Colonic mucosa (tissue), 4 donors: ENCODE data around the gene MTURN. TPM values are rescaled to one million over a fixed set of nuclear protein-coding genes. Genes with fewer than 3 reads are reported as not detected.

Experiments
- DNase-seq: peaks from one replicate; pipeline ENCODE4 v3.0.0-alpha.2; 2020
- H3K27ac ChIP-seq: fragments of 200-600 bp; one replicate; pipeline ENCODE4 v1.8.0; 2021
- H3K27me3 ChIP-seq: fragments of 200-600 bp; one replicate; pipeline ENCODE4 v1.8.0; 2021
- H3K36me3 ChIP-seq: fragments of 200-600 bp; one replicate; pipeline ENCODE4 v1.8.0; 2021
- H3K4me1 ChIP-seq: fragments of 200-600 bp; one replicate; pipeline ENCODE4 v1.8.0; 2021; ENCODE audit warnings: mild to moderate bottlenecking
- H3K4me3 ChIP-seq: fragments of 200-600 bp; one replicate; pipeline ENCODE4 v1.8.0; 2021
- H3K9ac ChIP-seq, 2 donors: one replicate each; pipeline ENCODE4 v1.7.0; 2013; ENCODE audit warnings: control low read depth in 2 of 2, low read depth in 2 of 2, low read length in 2 of 2
- H3K9me3 ChIP-seq: fragments of 200-600 bp; one replicate; pipeline ENCODE4 v1.8.0; 2021
- intact Hi-C: fragments of 100-400 bp; cut with DNase I; formaldehyde crosslinking; loops from one replicate; pipeline ENCODE4 v1.14.1; 2022
- total RNA-seq, 2 donors: library from RNA; stranded (reverse); fragmentation: NEBNext Ultra II Directional in 1 of 2; extraction: Animal tissue kit (Norgen Biotek cat#: 25700) in 1 of 2; gene quantifications; one replicate each; pipeline ENCODE4 v1.2.1, GENCODE V29; 2021
- TF ChIP-seq, protein P1 (sequence below): fragments of 200-600 bp; IDR thresholded peaks from one replicate; pipeline ENCODE4 v1.8.0; 2022; ENCODE audit warnings: antibody characterized with exemption, mild to moderate bottlenecking
- donor health status: healthy.
- donor health status: DM: no; HTN: no; CAD: no.
- donor health status: DM: no; HTN: no; CAD: no.

The MTURN gene
- total RNA-seq, 2 donors from 2014 or later, result 8.0 to 10.8 TPM

DNA sequence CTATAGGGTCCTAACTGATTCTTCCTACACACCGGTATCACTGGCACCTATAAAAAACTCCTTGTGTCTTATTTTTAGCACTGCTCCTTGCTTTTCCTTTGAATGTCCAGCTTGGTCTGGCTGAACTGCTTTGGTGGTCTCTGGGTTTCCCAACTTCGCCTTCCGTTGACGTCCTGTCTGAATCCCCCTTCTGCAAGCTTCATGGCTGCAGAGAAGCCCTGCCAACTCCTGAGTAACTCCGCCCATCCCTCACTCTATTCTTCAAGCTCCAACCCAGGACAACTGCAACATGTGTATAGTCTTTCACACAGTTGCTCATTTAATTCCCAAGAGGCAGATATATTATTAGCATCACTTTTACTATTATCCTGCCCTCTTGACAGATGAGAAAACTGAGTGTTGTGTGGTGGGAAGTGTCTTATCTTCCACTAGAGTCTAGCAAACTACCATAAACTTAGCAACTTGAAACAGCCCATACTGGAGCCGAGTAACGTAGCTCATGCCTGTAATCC, 40.9 kb downstream of the MTURN start:
- DNase-seq, result no peak
- Histone ChIP-seq H3K9ac (no peak overlapping the region), H3K27me3 (no peaks in the 10 kb centered on the region), H3K4me1 (no peaks in the 10 kb centered on the region), H3K9me3 (no peaks in the 10 kb centered on the region), H3K27ac (no peak overlapping the region), H3K36me3 (no peaks in the 10 kb centered on the region), H3K4me3 (no peak overlapping the region)
- TF ChIP-seq, protein P1, sequence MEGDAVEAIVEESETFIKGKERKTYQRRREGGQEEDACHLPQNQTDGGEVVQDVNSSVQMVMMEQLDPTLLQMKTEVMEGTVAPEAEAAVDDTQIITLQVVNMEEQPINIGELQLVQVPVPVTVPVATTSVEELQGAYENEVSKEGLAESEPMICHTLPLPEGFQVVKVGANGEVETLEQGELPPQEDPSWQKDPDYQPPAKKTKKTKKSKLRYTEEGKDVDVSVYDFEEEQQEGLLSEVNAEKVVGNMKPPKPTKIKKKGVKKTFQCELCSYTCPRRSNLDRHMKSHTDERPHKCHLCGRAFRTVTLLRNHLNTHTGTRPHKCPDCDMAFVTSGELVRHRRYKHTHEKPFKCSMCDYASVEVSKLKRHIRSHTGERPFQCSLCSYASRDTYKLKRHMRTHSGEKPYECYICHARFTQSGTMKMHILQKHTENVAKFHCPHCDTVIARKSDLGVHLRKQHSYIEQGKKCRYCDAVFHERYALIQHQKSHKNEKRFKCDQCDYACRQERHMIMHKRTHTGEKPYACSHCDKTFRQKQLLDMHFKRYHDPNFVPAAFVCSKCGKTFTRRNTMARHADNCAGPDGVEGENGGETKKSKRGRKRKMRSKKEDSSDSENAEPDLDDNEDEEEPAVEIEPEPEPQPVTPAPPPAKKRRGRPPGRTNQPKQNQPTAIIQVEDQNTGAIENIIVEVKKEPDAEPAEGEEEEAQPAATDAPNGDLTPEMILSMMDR, result no peak
- intact Hi-C loops, result no loop called here

DNA sequence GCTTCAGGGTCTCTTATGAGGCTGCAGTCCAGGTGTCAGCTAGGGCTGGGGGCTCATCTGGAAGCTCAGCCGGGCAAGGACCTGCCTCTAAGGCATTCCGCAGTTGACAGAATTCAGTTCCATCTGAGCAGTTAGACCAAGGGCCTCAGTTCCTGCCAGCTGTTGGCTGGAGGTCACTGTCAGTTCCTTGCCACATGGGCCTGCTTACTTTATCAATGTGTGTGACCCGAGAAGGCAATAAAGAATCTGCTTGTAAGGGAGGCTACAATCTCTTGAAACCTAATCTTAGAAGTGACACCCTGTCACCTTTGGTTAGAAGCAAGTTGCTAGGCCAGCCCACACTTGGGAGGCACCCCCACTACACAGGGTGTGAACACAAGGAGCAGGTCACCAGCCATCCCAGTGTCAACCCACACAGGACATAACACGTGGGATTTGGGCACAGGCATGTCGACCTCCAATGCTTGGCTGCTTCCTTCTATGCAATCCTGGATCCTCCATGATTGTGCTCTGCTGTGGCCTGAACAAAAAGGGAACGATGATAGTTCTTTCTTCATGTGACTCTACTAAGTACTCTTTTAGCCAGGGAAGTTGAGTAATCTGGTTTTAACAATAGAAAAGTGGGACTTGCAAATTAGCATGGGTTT, 41.8 kb downstream of the MTURN start:
- Histone ChIP-seq H3K27me3 (no peaks in the 10 kb centered on the region), H3K9me3 (no peaks in the 10 kb centered on the region), H3K4me1 (no peaks in the 10 kb centered on the region), H3K9ac (no peak overlapping the region), H3K36me3 (no peaks in the 10 kb centered on the region), H3K27ac (no peak overlapping the region), H3K4me3 (no peak overlapping the region)
- TF ChIP-seq, protein P1, result no peak
- DNase-seq, result no peak
- intact Hi-C loops, result no loop called here

DNA sequence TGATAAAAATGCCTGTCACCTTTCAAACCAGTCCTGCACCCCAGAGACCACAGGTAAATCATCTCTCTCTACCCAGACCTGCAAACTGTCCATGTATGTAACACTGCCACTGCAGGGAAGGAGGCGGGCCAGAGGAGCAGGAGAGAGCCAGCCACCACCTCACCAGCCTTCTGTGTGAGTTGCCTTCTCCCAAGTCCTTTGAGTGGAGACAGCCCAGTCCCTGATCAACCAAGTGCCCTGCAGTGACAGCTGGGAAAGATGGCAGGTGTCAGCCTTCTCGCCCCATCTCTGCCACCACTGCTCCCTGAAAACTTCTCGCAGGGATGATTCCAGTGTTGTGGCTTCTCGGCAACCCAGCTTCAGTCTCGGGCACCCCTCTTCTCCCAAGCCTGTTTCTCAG, 42.4 kb downstream of the MTURN start:
- Histone ChIP-seq H3K36me3 (no peaks in the 10 kb centered on the region), H3K9ac (no peak overlapping the region), H3K27me3 (no peaks in the 10 kb centered on the region), H3K27ac (no peak overlapping the region), H3K4me1 (no peaks in the 10 kb centered on the region), H3K9me3 (no peaks in the 10 kb centered on the region), H3K4me3 (no peak overlapping the region)
- TF ChIP-seq, protein P1, result no peak
- intact Hi-C loops, result no loop called here
- DNase-seq, result no peak

DNA sequence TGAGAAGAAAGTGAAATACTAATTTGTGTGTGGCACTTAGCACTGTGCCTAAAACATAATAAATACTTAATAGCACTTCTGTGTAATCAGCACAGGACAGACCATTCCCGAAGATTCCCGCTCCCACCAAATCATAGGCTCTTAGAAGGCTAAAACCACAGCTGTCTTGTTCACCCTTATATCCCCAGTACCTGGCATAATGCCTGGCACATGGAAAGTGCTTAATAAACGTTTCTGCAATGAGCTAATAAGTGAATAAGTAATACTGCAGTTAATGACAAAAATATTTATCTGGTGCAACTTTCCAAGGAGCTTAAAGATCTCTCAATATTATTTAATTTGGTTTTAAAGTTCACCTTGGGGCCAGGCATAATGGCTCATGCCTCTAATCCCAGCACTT, 43.2 kb downstream of the MTURN start:
- Histone ChIP-seq H3K27me3 (no peaks in the 10 kb centered on the region), H3K4me1 (no peaks in the 10 kb centered on the region), H3K36me3 (no peaks in the 10 kb centered on the region), H3K27ac (no peak overlapping the region), H3K4me3 (no peak overlapping the region), H3K9ac (no peak overlapping the region), H3K9me3 (no peaks in the 10 kb centered on the region)
- DNase-seq, result no peak
- TF ChIP-seq, protein P1, result no peak
- intact Hi-C loops, result no loop called here

DNA sequence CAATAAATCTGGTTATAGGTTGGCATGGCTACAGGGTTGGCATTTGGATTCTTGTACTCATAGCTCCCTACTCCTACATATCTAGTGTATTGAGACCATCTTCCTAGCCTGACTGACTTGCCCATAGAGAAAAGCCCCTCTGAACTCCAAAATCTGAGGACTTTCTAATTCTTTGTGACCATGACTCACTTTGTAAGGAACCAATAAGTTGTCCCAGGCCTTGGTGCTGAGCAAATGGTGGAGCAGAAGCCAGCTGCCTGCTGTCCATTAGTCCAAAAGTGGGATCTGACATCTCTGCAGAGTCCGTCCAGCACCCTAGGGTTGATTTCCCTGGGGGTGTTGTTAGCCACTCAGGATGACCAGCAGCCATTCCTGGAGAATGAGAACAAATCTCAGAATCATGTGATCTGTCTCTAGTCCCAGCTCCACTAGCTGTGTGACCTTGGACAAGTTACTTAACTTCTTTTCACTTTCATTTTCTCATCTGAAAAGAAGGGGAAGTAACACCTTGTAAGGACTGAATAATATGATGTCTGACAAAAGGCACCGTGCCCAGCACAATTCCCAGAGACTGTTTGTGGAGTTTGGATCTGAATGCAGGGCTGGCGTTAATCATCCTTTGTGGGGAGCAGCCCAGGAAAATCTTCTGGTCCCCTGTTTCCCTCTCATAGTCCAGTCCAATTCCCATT, 44.1 kb downstream of the MTURN start:
- Histone ChIP-seq H3K27me3 (no peaks in the 10 kb centered on the region), H3K4me3 (no peak overlapping the region), H3K9ac (peak overlapping the region in 1 of 2 donors; percentile 14), H3K9me3 (no peaks in the 10 kb centered on the region), H3K27ac (peak overlapping the region; percentile 29), H3K4me1 (no peaks in the 10 kb centered on the region), H3K36me3 (no peaks in the 10 kb centered on the region)
- intact Hi-C loops, result no loop called here
- TF ChIP-seq, protein P1, result no peak
- DNase-seq, result no peak
